HepG2 (cell line): ENCODE measurements around the gene SLCO4A1. TPM values are rescaled to one million over a fixed set of nuclear protein-coding genes. Genes with fewer than 3 reads are reported as not detected.

ENCODE experiments used
- ATRX ChIP-seq: sonication (generic); formaldehyde crosslinking; IDR thresholded peaks from 2 replicates; pipeline ENCODE4 v1.4.0; 2020; ENCODE audit warnings: missing genetic modification reagents, borderline replicate concordance
- BHLHE40 ChIP-seq: IDR thresholded peaks from 2 replicates; pipeline ENCODE4 v1.6.1; 2011; ENCODE audit warnings: low read length, improper control_type of control experiment
- HIC2 ChIP-seq: sonication (generic); formaldehyde crosslinking; IDR thresholded peaks from 2 replicates; pipeline ENCODE4 v1.9.0; 2022; ENCODE audit warnings: low read depth, missing genetic modification reagents
- JUN ChIP-seq: sonication (generic); formaldehyde crosslinking; IDR thresholded peaks from 2 replicates; pipeline ENCODE4 v1.4.0; 2020; ENCODE audit warnings: mild to moderate bottlenecking, missing genetic modification reagents
- KLF13 ChIP-seq: sonication (generic); formaldehyde crosslinking; IDR thresholded peaks from 2 replicates; pipeline ENCODE4 v1.4.0; 2020; ENCODE audit warnings: mild to moderate bottlenecking, missing genetic modification reagents
- MBD4 ChIP-seq: IDR thresholded peaks from 2 replicates; pipeline ENCODE4 v1.6.1; 2012; ENCODE audit warnings: low read length, inconsistent platforms, borderline replicate concordance
- MTERF4 ChIP-seq: sonication (generic); formaldehyde crosslinking; IDR thresholded peaks from 2 replicates; pipeline ENCODE4 v1.8.0; 2023; ENCODE audit warnings: mild to moderate bottlenecking, missing genetic modification reagents
- NCOA2 ChIP-seq: sonication (generic); formaldehyde crosslinking; IDR thresholded peaks from 2 replicates; pipeline ENCODE4 v1.8.0; 2022; ENCODE audit warnings: inconsistent platforms
- PHB2 ChIP-seq: fragments of 450-650 bp; IDR thresholded peaks from 2 replicates; pipeline ENCODE4 v1.6.1; 2018; ENCODE audit not compliant: partially characterized antibody
- SP140L ChIP-seq: sonication (generic); formaldehyde crosslinking; IDR thresholded peaks from 2 replicates; pipeline ENCODE4 v1.4.0; 2020; ENCODE audit warnings: missing genetic modification reagents, borderline replicate concordance
- STAT5B ChIP-seq: sonication (generic); formaldehyde crosslinking; IDR thresholded peaks from 2 replicates; pipeline ENCODE4 v1.4.0; 2020; ENCODE audit warnings: missing genetic modification reagents
- TBX2 ChIP-seq: sonication (generic); formaldehyde crosslinking; IDR thresholded peaks from 2 replicates; pipeline ENCODE4 v1.5.0; 2020; ENCODE audit warnings: missing genetic modification reagents, mild to moderate bottlenecking, borderline replicate concordance
- THAP7 ChIP-seq: sonication (generic); formaldehyde crosslinking; IDR thresholded peaks from 2 replicates; pipeline ENCODE4 v1.8.1; 2023; ENCODE audit warnings: mild to moderate bottlenecking, missing genetic modification reagents
- TSC22D2 ChIP-seq: sonication (generic); formaldehyde crosslinking; IDR thresholded peaks from 2 replicates; pipeline ENCODE4 v1.5.1; 2020; ENCODE audit warnings: missing genetic modification reagents, mild to moderate bottlenecking, borderline replicate concordance
- ZMYM4 ChIP-seq: sonication (generic); formaldehyde crosslinking; IDR thresholded peaks from 2 replicates; pipeline ENCODE4 v1.8.1; 2023; ENCODE audit warnings: mild to moderate bottlenecking, missing genetic modification reagents
- ZNF207 ChIP-seq: fragments of 450-650 bp; IDR thresholded peaks from 2 replicates; pipeline ENCODE4 v1.6.1; 2016; ENCODE audit warnings: antibody characterized with exemption, borderline replicate concordance
- ZNF274 ChIP-seq: sonication (generic); formaldehyde crosslinking; IDR thresholded peaks from 2 replicates; pipeline ENCODE4 v1.5.1; 2020; ENCODE audit warnings: mild to moderate bottlenecking, missing genetic modification reagents
- ZNF280B ChIP-seq: sonication (generic); formaldehyde crosslinking; IDR thresholded peaks from 2 replicates; pipeline ENCODE4 v1.5.0; 2020; ENCODE audit warnings: missing genetic modification reagents, mild to moderate bottlenecking, borderline replicate concordance
- ZNF3 ChIP-seq: IDR thresholded peaks from 2 replicates; pipeline ENCODE4 v1.7.0; 2017; ENCODE audit warnings: inconsistent platforms
- ZNF550 ChIP-seq: sonication (generic); formaldehyde crosslinking; IDR thresholded peaks from 2 replicates; pipeline ENCODE4 v1.4.0; 2020; ENCODE audit warnings: mild to moderate bottlenecking, missing genetic modification reagents, borderline replicate concordance
- ZNF556 ChIP-seq: sonication (generic); formaldehyde crosslinking; IDR thresholded peaks from 2 replicates; pipeline ENCODE4 v1.4.0; 2020; ENCODE audit warnings: mild to moderate bottlenecking, missing genetic modification reagents, borderline replicate concordance
- ZNF75D ChIP-seq: sonication (generic); formaldehyde crosslinking; IDR thresholded peaks from 2 replicates; pipeline ENCODE4 v1.8.1; 2023; ENCODE audit warnings: missing genetic modification reagents, mild to moderate bottlenecking, borderline replicate concordance
- ZSCAN31 ChIP-seq: sonication (generic); formaldehyde crosslinking; IDR thresholded peaks from 2 replicates; pipeline ENCODE4 v1.5.0; 2020; ENCODE audit warnings: low read depth, mild to moderate bottlenecking, missing genetic modification reagents
- ZUFSP ChIP-seq: sonication (generic); formaldehyde crosslinking; IDR thresholded peaks from 2 replicates; pipeline ENCODE4 v1.9.0; 2021; ENCODE audit warnings: missing genetic modification reagents, mild to moderate bottlenecking, borderline replicate concordance
- polyA plus RNA-seq, 8 experiments: library from polyadenylated mRNA; depleted of rRNA in 3 of 8; stranded (reverse) in 7 of 8; unstranded in 1 of 8; fragments of >200 nt; fragmentation: Illumina TruSeq in 4 of 8; extraction: Trizol in 4 of 8; gene quantifications; 2 replicates each; pipeline versions ENCODE4 v1.2.1 to v1.2.3, GENCODE V29; 2011 to 2016; ENCODE audit warnings: low read depth in 4 of 8, missing spikeins in 1 of 8, mixed read lengths in 1 of 8; ENCODE audit not compliant: insufficient read depth in 1 of 8
- total RNA-seq, 5 experiments: library from RNA; depleted of rRNA; stranded (reverse); fragments of >200 nt; fragmentation: Illumina TruSeq; extraction: Trizol; gene quantifications; 2 replicates each; pipeline ENCODE4 v1.2.3, GENCODE V29; 2016; ENCODE audit warnings: low read depth in 1 of 5

SLCO4A1 gene
- total and polyA plus RNA-seq, 2 of the 13 experiments (the other 11 are each of a cell fraction or from before 2014, with no cell fraction given), result 55.5 to 112 TPM

- TF ChIP-seq ZNF75D (CRISPR knock-in tag) (no peak), STAT5B (no peak), ATRX (no peak), ZUFSP (CRISPR knock-in tag) (no peak), MBD4 (no peak), KLF13 (CRISPR knock-in tag) (peak; percentile 85), ZNF550 (CRISPR knock-in tag) (peak; percentile 63; the same call in 1 of the 2 replicates), SP140L (CRISPR knock-in tag) (no peak), NCOA2 (CRISPR knock-in tag) (no peak), ZNF207 (no peak), ZNF556 (CRISPR knock-in tag) (0 out of 2 replicates have a peak, but pooled peaks have one; percentile 10), ZMYM4 (no peak; the same call in 1 of the 2 replicates), TSC22D2 (no peak), ZNF274 (CRISPR knock-in tag) (peak; percentile 74), ZSCAN31 (CRISPR knock-in tag) (peak; percentile 3; the same call in 1 of the 2 replicates), BHLHE40 (peak; percentile 67; the same call in 1 of the 2 replicates), TBX2 (CRISPR knock-in tag) (peak; percentile 33; the same call in 1 of the 2 replicates), ZNF280B (CRISPR knock-in tag) (peak; percentile 92; the same call in 1 of the 2 replicates), THAP7 (CRISPR knock-in tag) (no peak; the same call in 1 of the 2 replicates), PHB2 (no peak), ZNF3 (CRISPR knock-in tag) (no peak), MTERF4 (CRISPR knock-in tag) (peak; percentile 91), HIC2 (CRISPR knock-in tag) (peak; percentile 37; the same call in 1 of the 2 replicates), JUN (CRISPR knock-in tag) (0 out of 2 replicates have a peak, but pooled peaks have one; percentile 22)
Measured at GRCh38 chr20:62622877-62623487, 19.3 kb upstream of the SLCO4A1 start (continued).
